Upper lobe of left lung (tissue), 6 donors: ENCODE measurements around the gene ZYG11B. TPM values are rescaled to one million over a fixed set of nuclear protein-coding genes. Genes with fewer than 3 reads are reported as not detected.
"Not testable (repeated sequence)": the region's sequence is repeated elsewhere in the genome, so short reads cannot be mapped to it uniquely, and the experiment has no call there.

Experiments
- ATAC-seq, 2 donors: fragments of 200-7000 bp; cut with Tn5 transposase; one replicate each; pipeline ENCODE4 v1.9.1; 2022; ENCODE audit warnings: mild to moderate bottlenecking in 2 of 2, moderate library complexity in 2 of 2; ENCODE audit not compliant: low FRiP score in 2 of 2
- DNase-seq, 2 donors: peaks; one replicate each; pipeline ENCODE4 v3.0.0-alpha.2; 2019 to 2020
- H3K27ac ChIP-seq, 4 donors: fragments of 200-600 bp; sonication (generic); one replicate each; pipeline ENCODE4 v1.5.1; 2016 to 2019
- H3K27me3 ChIP-seq, 4 donors: fragments of 200-600 bp; sonication (generic); one replicate each; pipeline ENCODE4 v1.5.1; 2017 to 2019
- H3K36me3 ChIP-seq, 4 donors: fragments of 200-600 bp; sonication (generic); one replicate each; pipeline ENCODE4 v1.5.1; 2016 to 2019
- H3K4me1 ChIP-seq, 4 donors: fragments of 200-600 bp; sonication (generic); one replicate each; pipeline ENCODE4 v1.5.1; 2018 to 2019
- H3K4me3 ChIP-seq, 4 donors: fragments of 200-600 bp; sonication (generic); one replicate each; pipeline ENCODE4 v1.5.1; 2017 to 2019; ENCODE audit warnings: mild to moderate bottlenecking in 2 of 4, moderate library complexity in 1 of 4
- H3K9me3 ChIP-seq, 4 donors: fragments of 200-600 bp; sonication (generic); one replicate each; pipeline ENCODE4 v1.5.1; 2018 to 2019
- EP300 ChIP-seq, 4 donors: sonication (generic); formaldehyde crosslinking; IDR thresholded peaks; one replicate each; pipeline ENCODE4 v1.5.1; 2017; ENCODE audit warnings: antibody characterized with exemption in 4 of 4, control low read depth in 2 of 4
- POLR2A ChIP-seq, 4 donors: fragments of 450-650 bp; IDR thresholded peaks; one replicate each; pipeline ENCODE4 v1.5.1; 2016 to 2017; ENCODE audit warnings: antibody characterized with exemption in 4 of 4, mild to moderate bottlenecking in 2 of 4
- POLR2AphosphoS5 ChIP-seq, 2 donors: sonication (generic); formaldehyde crosslinking; IDR thresholded peaks; one replicate each; pipeline ENCODE4 v1.5.1; 2017; ENCODE audit warnings: antibody characterized with exemption in 2 of 2
- WGBS, 2 donors: methylation state at CpG; one replicate each; pipeline ENCODE4 v1.1.5; 2017 to 2018; 5-methylcytosine and 5-hydroxymethylcytosine counted together
- total RNA-seq, 6 donors: library from RNA; depleted of rRNA in 4 of 6; stranded (reverse); fragments of >200 nt in 4 of 6; gene quantifications; one replicate each; pipeline versions ENCODE4 v1.1.0 to v1.2.1, GENCODE V29; 2016 to 2021
- TF ChIP-seq, protein P1 (sequence below), 6 experiments: fragments of 450-650 bp in 4 of 6; fragments of 200-600 bp in 2 of 6; sonication (generic) in 2 of 6; IDR thresholded peaks; one replicate each; pipeline ENCODE4 v1.5.1; 2016 to 2019; ENCODE audit warnings: antibody characterized with exemption in 6 of 6
- donor health status: DM: no; HTN: no; CAD: no; lungs with moderate emphysema.
- donor health status: DM: no; HTN: yes; CAD: no; lungs with severe emphysema.

ZYG11B gene
- total RNA-seq, 6 donors from 2014 or later: 23.0 to 37.2 (median 25.7) TPM

DNA sequence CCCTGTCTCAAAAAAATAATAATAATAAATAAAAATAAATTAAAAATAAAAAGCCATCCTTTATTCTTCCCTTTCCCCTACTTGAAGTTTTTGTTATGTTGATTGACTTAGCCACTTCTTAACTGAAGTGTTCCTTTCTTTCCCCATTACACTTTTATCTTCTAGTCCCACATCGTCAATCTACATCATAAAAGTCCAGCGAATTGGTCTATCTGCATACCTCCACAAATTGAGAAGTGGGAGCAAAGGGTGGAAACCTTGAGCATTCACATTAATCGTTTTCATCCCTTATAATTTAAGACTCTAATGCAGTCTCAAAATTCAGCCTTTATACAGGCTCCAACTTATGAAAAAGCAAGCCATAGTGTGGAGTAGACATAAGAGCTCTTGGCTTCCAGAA lies 109.8 kb downstream of the ZYG11B start:
- no peak for ATAC-seq
- H3K9me3 ChIP-seq: no peaks in the 10 kb centered on the region
- no peaks in the 10 kb centered on the region for H3K36me3 ChIP-seq
- WGBS, 2 donors: 60 to 66% methylated on average over 3 of the region's 3 CpGs
- no peak overlapping the region for H3K4me3 ChIP-seq
- TF ChIP-seq, protein P1, sequence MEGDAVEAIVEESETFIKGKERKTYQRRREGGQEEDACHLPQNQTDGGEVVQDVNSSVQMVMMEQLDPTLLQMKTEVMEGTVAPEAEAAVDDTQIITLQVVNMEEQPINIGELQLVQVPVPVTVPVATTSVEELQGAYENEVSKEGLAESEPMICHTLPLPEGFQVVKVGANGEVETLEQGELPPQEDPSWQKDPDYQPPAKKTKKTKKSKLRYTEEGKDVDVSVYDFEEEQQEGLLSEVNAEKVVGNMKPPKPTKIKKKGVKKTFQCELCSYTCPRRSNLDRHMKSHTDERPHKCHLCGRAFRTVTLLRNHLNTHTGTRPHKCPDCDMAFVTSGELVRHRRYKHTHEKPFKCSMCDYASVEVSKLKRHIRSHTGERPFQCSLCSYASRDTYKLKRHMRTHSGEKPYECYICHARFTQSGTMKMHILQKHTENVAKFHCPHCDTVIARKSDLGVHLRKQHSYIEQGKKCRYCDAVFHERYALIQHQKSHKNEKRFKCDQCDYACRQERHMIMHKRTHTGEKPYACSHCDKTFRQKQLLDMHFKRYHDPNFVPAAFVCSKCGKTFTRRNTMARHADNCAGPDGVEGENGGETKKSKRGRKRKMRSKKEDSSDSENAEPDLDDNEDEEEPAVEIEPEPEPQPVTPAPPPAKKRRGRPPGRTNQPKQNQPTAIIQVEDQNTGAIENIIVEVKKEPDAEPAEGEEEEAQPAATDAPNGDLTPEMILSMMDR (IDR thresholded peaks at IDR 0.05): no peak
- TF ChIP-seq POLR2AphosphoS5 (IDR thresholded peaks at IDR 0.05) (no peak), POLR2A (IDR thresholded peaks at IDR 0.05) (no peak), EP300 (IDR thresholded peaks at IDR 0.05) (no peak)
- no peaks in the 10 kb centered on the region for H3K27me3 ChIP-seq
- H3K27ac ChIP-seq: no peak overlapping the region
- DNase-seq: no peak
- H3K4me1 ChIP-seq: no peaks in the 10 kb centered on the region

DNA sequence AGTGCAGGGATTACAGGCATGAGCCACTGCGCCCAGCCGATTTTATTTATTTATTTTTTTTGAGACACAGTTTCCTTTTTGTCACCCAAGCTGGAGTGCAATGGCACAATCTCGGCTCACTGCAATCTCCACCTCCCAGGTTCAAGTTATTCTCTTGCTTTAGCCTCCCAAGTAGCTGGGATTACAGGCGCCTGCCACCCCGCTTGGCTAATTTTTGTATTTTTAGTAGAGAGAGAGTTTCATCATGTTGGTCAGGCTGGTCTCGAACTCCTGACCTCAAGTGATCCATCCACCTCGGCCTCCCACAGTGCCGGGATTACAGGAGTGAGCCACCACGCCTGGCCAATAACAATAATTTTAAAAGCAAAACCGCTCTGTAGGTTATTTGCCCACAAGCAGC lies 112.9 kb downstream of the ZYG11B start:
- Histone ChIP-seq H3K27me3 (peaks cover 0 to 13% (median 8%) of the 10 kb centered on the region in 4 donors), H3K4me1 (peaks cover 9 to 13% (median 12%) of the 10 kb centered on the region in 4 donors)
- 94 to 95% methylated on average over 10 of the region's 10 CpGs for WGBS, 2 donors
- not testable (repeated sequence) for H3K9me3 ChIP-seq, ATAC-seq, DNase-seq, H3K27ac ChIP-seq, H3K4me3 ChIP-seq, H3K36me3 ChIP-seq

DNA sequence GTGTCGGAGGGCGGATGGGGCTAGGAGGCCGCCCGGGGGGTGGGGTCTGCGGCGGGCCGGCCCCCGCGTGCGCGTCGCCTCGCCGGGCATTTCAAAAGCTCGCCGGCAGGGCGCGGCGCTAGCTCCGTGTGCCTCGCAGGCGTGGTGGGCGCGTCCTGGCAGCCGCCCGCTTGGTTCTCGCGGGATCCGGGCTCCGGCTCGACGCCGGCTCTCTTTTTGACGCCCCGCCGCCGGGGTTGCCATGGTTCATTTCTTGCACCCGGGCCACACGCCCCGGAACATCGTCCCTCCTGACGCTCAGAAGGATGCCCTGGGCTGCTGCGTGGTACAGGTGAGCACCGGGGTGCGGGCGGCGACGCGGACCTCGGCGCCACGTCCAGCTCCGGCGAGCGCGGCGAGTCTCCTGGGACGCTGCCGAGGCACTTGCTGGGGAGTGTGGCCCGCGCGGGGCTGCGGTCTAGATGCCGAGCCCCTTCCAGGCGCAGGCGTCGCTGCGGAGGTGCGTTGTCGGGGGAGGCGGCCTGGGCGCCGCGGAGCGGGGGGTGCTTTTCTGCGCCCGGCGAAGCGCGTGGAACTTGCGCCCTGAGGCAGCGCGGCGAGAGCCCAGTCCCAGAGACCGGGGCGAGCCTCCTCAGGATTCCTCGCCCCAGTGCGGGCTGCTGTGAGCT lies 116.5 kb downstream of the ZYG11B start, which contains the start of gene ZYG11A:
TSS of gene ZYG11A (plus strand) at position 118 of the 668 bp plus-strand sequence. CDS start at position 242, 124 bp downstream.
- H3K4me1 ChIP-seq: peaks cover 9 to 13% (median 12%) of the 10 kb centered on the region in 4 donors
- no peaks in the 10 kb centered on the region for H3K36me3 ChIP-seq
- H3K9me3 ChIP-seq: no peaks in the 10 kb centered on the region
- DNase-seq (peak; percentile 24 to 93), ATAC-seq (peak; percentile 40 to 96)
- no peak within 1 kb of the TSS for H3K27ac ChIP-seq
- peaks cover 0 to 13% (median 8%) of the 10 kb centered on the region in 4 donors for H3K27me3 ChIP-seq
- H3K4me3 ChIP-seq: peak within 1 kb of the TSS; percentile 4 to 50 (median 38)
- TF ChIP-seq, protein P1 (IDR thresholded peaks at IDR 0.05): peak in 5 of 6 experiments; percentile 14 to 58 (median 34)
- TF ChIP-seq POLR2A (IDR thresholded peaks at IDR 0.05) (no peak), POLR2AphosphoS5 (IDR thresholded peaks at IDR 0.05) (no peak), EP300 (IDR thresholded peaks at IDR 0.05) (no peak)
- 3 to 12% methylated on average over 7 to 40 of the region's 88 CpGs for WGBS, 2 donors

DNA sequence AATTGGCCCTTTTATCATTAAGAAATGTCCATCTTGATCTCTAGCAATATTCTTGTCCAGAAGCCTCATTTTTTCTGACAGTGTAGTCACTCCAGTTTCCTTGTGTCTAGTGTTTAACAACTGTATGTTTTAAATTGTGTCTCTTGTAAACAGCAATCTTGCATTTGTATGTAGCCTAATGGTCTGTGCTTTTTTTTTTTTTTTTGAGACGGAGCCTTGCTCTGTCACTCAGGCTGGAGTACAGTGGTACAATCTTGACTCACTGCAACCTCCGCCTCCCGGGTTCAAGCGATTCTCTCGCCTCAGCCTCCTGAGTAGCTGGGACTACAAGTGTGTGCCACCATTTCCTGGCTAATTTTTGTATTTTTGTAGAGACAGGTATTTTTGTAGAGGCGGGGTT lies 118.9 kb downstream of the ZYG11B start:
- WGBS, 2 donors: 86 to 91% methylated on average over 6 of the region's 6 CpGs
- H3K27me3 ChIP-seq: peaks cover 0 to 13% (median 8%) of the 10 kb centered on the region in 4 donors
- not testable (repeated sequence) for H3K4me3 ChIP-seq, DNase-seq, H3K27ac ChIP-seq, ATAC-seq, H3K36me3 ChIP-seq, H3K9me3 ChIP-seq
- H3K4me1 ChIP-seq: peaks cover 9 to 13% (median 12%) of the 10 kb centered on the region in 4 donors

DNA sequence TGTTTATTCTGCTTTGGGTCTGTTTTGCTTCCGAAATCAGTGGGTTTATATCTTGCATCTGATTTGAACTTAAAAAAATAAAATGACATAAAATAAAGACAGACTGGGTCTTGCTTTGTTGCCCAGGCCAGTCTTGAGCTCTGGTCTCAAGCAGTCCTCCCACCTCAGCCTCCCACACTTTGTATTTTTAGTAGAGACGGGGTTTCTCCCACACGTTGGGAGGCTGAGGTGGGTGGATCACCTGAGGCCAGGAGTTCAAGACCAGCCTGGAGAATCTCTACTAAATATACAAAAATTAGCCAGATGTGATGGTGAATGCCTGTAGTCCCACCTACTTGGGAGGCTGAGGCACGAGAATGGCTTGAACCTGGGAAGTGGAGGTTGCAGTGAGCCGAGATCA lies 122.2 kb downstream of the ZYG11B start:
- Histone ChIP-seq H3K36me3 (no peaks in the 10 kb centered on the region), H3K27me3 (peaks cover 0 to 2% (median under 1%) of the 10 kb centered on the region in 4 donors), H3K4me3 (no peak overlapping the region), H3K27ac (no peak overlapping the region), H3K4me1 (peaks cover 0 to 2% (median under 1%) of the 10 kb centered on the region in 4 donors), H3K9me3 (no peaks in the 10 kb centered on the region)
- 89 to 90% methylated on average over 5 of the region's 5 CpGs for WGBS, 2 donors
- TF ChIP-seq EP300 (IDR thresholded peaks at IDR 0.05) (no peak), POLR2A (IDR thresholded peaks at IDR 0.05) (no peak), POLR2AphosphoS5 (IDR thresholded peaks at IDR 0.05) (no peak)
- TF ChIP-seq, protein P1 (IDR thresholded peaks at IDR 0.05): no peak
- no peak for DNase-seq
- no peak for ATAC-seq

DNA sequence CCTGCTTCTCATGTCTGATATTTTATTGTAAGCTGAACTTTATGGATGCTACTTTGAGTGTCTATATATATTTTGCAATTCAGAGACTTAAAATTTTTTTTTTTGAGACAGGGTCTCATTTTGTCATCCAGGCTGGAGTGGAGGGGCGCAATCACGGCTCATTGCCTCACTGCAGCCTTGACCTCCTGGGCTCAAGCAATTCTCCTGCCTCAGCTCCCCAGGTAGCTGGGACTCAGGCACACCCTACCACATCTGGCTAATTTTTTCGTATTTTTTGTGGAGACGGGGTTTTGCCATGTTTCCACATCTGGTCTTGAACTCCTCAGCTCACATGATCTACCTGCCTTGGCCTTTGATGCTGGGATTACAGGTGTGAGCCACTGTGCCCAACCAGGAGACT lies 124.7 kb downstream of the ZYG11B start:
- ATAC-seq: no peak
- no peak overlapping the region for H3K27ac ChIP-seq
- H3K9me3 ChIP-seq: no peaks in the 10 kb centered on the region
- H3K4me1 ChIP-seq: no peaks in the 10 kb centered on the region
- DNase-seq: no peak
- TF ChIP-seq, protein P1 (IDR thresholded peaks at IDR 0.05): no peak
- TF ChIP-seq POLR2A (IDR thresholded peaks at IDR 0.05): no peak
- TF ChIP-seq EP300 (IDR thresholded peaks at IDR 0.05): no peak
- no peak for TF ChIP-seq POLR2AphosphoS5 (IDR thresholded peaks at IDR 0.05)
- H3K36me3 ChIP-seq: no peaks in the 10 kb centered on the region
- 89 to 92% methylated on average over 4 of the region's 4 CpGs for WGBS, 2 donors
- no peak overlapping the region for H3K4me3 ChIP-seq
- no peaks in the 10 kb centered on the region for H3K27me3 ChIP-seq
